Astrocyte (in vitro differentiated cells and primary cell): ENCODE measurements around the gene IRF2. TPM values are rescaled to one million over a fixed set of nuclear protein-coding genes. Genes with fewer than 3 reads are reported as not detected.

Source experiments
- DNase-seq: peaks from one replicate; pipeline ENCODE4 v3.0.0-alpha.2; 2010; ENCODE audit warnings: low read depth
- FAIRE-seq: peaks from 2 replicates; lab custom pipeline; 2011; peaks lifted over from hg19 to GRCh38; lab: Jason Lieb, UNC
- H2AFZ ChIP-seq: 2 replicates; pipeline ENCODE4 v1.6.0; 2012; ENCODE audit warnings: low read depth, low read length, inconsistent platforms
- H3K27ac ChIP-seq: 2 replicates; pipeline ENCODE4 v1.5.1; 2011; ENCODE audit warnings: low read depth, low read length, inconsistent platforms
- H3K27me3 ChIP-seq: 2 replicates; pipeline ENCODE4 v1.6.0; 2011; ENCODE audit warnings: low read length, inconsistent platforms; ENCODE audit not compliant: insufficient read depth
- H3K36me3 ChIP-seq: 2 replicates; pipeline ENCODE4 v1.5.1; 2011; ENCODE audit warnings: low read length, inconsistent platforms; ENCODE audit not compliant: insufficient read depth
- H3K4me1 ChIP-seq: 2 replicates; pipeline ENCODE4 v1.5.1; 2011; ENCODE audit warnings: low read length, inconsistent platforms; ENCODE audit not compliant: insufficient read depth
- H3K4me2 ChIP-seq: 2 replicates; pipeline ENCODE4 v1.6.0; 2012; ENCODE audit warnings: low read length, inconsistent platforms
- H3K4me3 ChIP-seq: 2 replicates; pipeline ENCODE4 v1.5.1; 2011; ENCODE audit warnings: low read depth, mild to moderate bottlenecking, low read length, inconsistent platforms; ENCODE audit not compliant: insufficient read depth
- H3K79me2 ChIP-seq: 2 replicates; pipeline ENCODE4 v1.6.0; 2012; ENCODE audit warnings: mild to moderate bottlenecking, low read length, inconsistent platforms; ENCODE audit not compliant: insufficient read depth
- H3K9ac ChIP-seq: 2 replicates; pipeline ENCODE4 v1.6.0; 2012; ENCODE audit warnings: mild to moderate bottlenecking, low read length, inconsistent platforms
- H3K9me3 ChIP-seq: 2 replicates; pipeline ENCODE4 v1.5.1; 2012; ENCODE audit warnings: low read depth, mild to moderate bottlenecking, low read length, inconsistent platforms; ENCODE audit not compliant: insufficient read depth
- H4K20me1 ChIP-seq: 2 replicates; pipeline ENCODE4 v1.6.0; 2012; ENCODE audit warnings: low read length, inconsistent platforms; ENCODE audit not compliant: insufficient read depth
- H3K27ac Mint-ChIP-seq: one replicate; pipeline ENCODE4 v1.8.0; 2021; ENCODE audit warnings: mild to moderate bottlenecking, mixed read lengths; ENCODE audit not compliant: unreplicated experiment
- H3K27me3 Mint-ChIP-seq: one replicate; pipeline ENCODE4 v1.8.0; 2021; ENCODE audit warnings: low read depth, mixed read lengths; ENCODE audit not compliant: unreplicated experiment
- H3K36me3 Mint-ChIP-seq: one replicate; pipeline ENCODE4 v1.8.0; 2021; ENCODE audit warnings: low read depth, mixed read lengths; ENCODE audit not compliant: unreplicated experiment
- H3K4me1 Mint-ChIP-seq: one replicate; pipeline ENCODE4 v1.8.0; 2021; ENCODE audit warnings: low read depth, mixed read lengths; ENCODE audit not compliant: unreplicated experiment
- H3K4me3 Mint-ChIP-seq: one replicate; pipeline ENCODE4 v1.8.0; 2021; ENCODE audit warnings: mild to moderate bottlenecking, moderate library complexity, mixed read lengths; ENCODE audit not compliant: unreplicated experiment
- H3K9me3 Mint-ChIP-seq: one replicate; pipeline ENCODE4 v1.8.0; 2021; ENCODE audit warnings: mild to moderate bottlenecking, mixed read lengths; ENCODE audit not compliant: unreplicated experiment
- EZH2 ChIP-seq: IDR thresholded peaks from 2 replicates; pipeline ENCODE4 v1.6.1; 2012; ENCODE audit warnings: mild to moderate bottlenecking, low read length, inconsistent platforms; ENCODE audit not compliant: insufficient read depth
- total RNA-seq: library from RNA; stranded (reverse); gene quantifications from 2 replicates; pipeline ENCODE4 v1.2.1, GENCODE V29; 2021
- TF ChIP-seq, protein P1 (sequence below): IDR thresholded peaks from 2 replicates; pipeline ENCODE4 v1.5.1; 2011; ENCODE audit warnings: low read depth, mild to moderate bottlenecking, inconsistent platforms, low read length, moderate library complexity; ENCODE audit not compliant: insufficient read depth

The IRF2 gene
- total RNA-seq, 1 donor from 2014 or later, result 12.6 TPM

DNA sequence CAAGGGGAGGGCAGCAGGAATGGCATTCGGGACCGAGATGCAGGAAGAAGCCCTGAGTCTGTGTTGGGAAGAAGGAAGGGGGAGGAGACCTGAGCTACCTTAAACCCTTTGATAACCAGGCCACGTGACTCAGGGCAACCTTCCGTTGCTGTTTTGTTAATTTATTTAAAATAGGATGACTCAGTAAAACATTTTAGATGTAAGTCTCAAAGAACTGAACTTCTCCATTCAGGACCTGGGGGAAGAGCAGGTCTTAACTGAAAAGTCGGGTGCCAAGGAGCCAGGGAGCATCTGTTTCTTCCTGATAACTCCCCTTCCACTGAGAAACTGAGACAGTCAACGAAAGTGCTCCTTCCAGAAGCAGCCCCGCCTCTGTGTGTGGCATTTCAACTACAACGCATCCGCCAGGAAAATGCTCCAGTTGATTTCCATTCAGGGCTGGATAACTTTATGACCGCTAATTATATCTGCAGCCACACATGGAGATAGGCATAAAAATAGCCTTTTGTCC lies 88.0 kb downstream of the IRF2 start:
- TF ChIP-seq, protein P1, sequence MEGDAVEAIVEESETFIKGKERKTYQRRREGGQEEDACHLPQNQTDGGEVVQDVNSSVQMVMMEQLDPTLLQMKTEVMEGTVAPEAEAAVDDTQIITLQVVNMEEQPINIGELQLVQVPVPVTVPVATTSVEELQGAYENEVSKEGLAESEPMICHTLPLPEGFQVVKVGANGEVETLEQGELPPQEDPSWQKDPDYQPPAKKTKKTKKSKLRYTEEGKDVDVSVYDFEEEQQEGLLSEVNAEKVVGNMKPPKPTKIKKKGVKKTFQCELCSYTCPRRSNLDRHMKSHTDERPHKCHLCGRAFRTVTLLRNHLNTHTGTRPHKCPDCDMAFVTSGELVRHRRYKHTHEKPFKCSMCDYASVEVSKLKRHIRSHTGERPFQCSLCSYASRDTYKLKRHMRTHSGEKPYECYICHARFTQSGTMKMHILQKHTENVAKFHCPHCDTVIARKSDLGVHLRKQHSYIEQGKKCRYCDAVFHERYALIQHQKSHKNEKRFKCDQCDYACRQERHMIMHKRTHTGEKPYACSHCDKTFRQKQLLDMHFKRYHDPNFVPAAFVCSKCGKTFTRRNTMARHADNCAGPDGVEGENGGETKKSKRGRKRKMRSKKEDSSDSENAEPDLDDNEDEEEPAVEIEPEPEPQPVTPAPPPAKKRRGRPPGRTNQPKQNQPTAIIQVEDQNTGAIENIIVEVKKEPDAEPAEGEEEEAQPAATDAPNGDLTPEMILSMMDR, result no peak
- TF ChIP-seq EZH2, result no peak
- Histone ChIP-seq H3K4me1 (peaks cover 44% of the 10 kb centered on the region), H3K9me3 (no peaks in the 10 kb centered on the region), H4K20me1 (no peaks in the 10 kb centered on the region), H3K36me3 (peaks cover 9% of the 10 kb centered on the region), H3K9ac (no peak overlapping the region), H3K79me2 (no peaks in the 10 kb centered on the region), H3K4me2 (no peak overlapping the region), H3K4me3 (no peak overlapping the region), H3K27me3 (no peaks in the 10 kb centered on the region), H3K27ac (no peak overlapping the region), H2AFZ (no peak overlapping the region)
- H3K27me3 Mint-ChIP-seq, result no peaks in the 10 kb centered on the region
- H3K4me3 Mint-ChIP-seq, result no peak overlapping the region
- no peaks in the 10 kb centered on the region for H3K9me3 Mint-ChIP-seq
- H3K4me1 Mint-ChIP-seq, result peaks cover 40% of the 10 kb centered on the region
- peaks cover 27% of the 10 kb centered on the region for H3K36me3 Mint-ChIP-seq
- no peak overlapping the region for H3K27ac Mint-ChIP-seq
- DNase-seq (no peak), FAIRE-seq (no peak)

DNA sequence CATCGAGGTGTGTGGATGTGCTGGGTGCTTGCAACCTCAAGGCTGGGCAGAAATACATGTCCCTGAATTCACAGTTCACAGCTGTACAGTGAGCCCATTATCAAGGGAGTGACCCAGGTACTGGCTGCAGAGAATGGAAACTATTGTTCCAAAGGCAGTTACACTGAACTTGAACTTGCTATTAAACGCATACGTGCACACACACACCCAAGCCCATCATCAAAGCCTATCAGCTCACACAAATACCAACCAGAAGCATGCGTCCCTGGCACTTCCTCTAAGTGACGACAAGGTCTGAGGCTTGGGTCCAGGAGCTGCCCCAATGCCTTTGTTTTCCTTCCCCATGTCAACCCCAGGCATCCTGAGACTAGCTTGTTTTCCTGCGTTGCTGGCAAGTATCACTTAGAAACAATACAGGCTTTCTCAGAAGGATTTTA lies 88.6 kb downstream of the IRF2 start:
- no peak overlapping the region for H3K27ac Mint-ChIP-seq
- Histone ChIP-seq H3K9ac (no peak overlapping the region), H4K20me1 (no peaks in the 10 kb centered on the region), H3K4me1 (peaks cover 44% of the 10 kb centered on the region), H3K27ac (no peak overlapping the region), H2AFZ (no peak overlapping the region), H3K4me2 (no peak overlapping the region), H3K27me3 (no peaks in the 10 kb centered on the region), H3K79me2 (no peaks in the 10 kb centered on the region), H3K36me3 (peaks cover 8% of the 10 kb centered on the region), H3K9me3 (no peaks in the 10 kb centered on the region), H3K4me3 (no peak overlapping the region)
- peaks cover 22% of the 10 kb centered on the region for H3K36me3 Mint-ChIP-seq
- peaks cover 40% of the 10 kb centered on the region for H3K4me1 Mint-ChIP-seq
- H3K9me3 Mint-ChIP-seq, result no peaks in the 10 kb centered on the region
- no peak for FAIRE-seq
- no peaks in the 10 kb centered on the region for H3K27me3 Mint-ChIP-seq
- no peak for DNase-seq
- no peak overlapping the region for H3K4me3 Mint-ChIP-seq
- no peak for TF ChIP-seq EZH2
- TF ChIP-seq, protein P1, result no peak

DNA sequence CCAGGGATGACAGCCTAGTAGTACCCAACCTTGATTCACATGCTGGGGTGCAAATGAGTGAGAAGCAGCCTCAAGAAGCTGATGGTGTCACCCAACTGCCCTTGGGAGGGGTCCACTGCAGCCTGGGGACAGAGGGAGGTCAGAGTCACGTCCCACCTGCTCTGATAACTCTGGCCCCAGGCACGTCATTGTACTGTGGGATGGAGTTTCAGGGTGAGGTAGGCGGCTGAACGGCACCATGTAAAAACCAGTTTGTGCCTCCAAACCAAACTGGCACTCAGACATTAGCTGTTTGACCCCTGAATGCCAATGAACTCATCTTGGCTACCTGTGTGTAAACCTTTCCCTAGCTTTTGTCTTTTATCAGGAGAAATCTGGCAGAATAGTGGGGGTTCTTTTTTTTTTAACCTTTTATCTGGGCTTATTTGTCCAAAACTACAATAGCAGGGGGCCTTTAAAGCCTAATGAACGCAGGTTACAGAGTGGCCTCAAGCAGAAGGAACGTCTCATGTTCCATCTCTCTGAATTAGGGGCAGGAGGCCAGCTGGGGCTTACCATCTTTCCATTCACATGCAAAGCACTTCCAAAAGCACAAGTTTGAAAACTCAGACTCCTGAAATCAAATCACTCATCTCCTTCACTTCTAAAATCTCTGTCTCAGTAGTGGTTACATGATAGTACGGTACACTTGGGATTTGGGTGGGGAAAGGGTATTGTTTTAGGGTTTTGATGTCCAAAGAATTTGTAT lies 89.4 kb downstream of the IRF2 start:
- Histone ChIP-seq H4K20me1 (no peaks in the 10 kb centered on the region), H3K79me2 (no peaks in the 10 kb centered on the region), H2AFZ (no peak overlapping the region), H3K27ac (peak overlapping the region; percentile 86), H3K4me2 (peak overlapping the region; percentile 86), H3K36me3 (peaks cover 4% of the 10 kb centered on the region), H3K4me1 (peaks cover 44% of the 10 kb centered on the region), H3K27me3 (no peaks in the 10 kb centered on the region), H3K9me3 (no peaks in the 10 kb centered on the region), H3K9ac (peak overlapping the region; percentile 77), H3K4me3 (no peak overlapping the region)
- Mint-ChIP-seq H3K36me3 (peaks cover 19% of the 10 kb centered on the region), H3K4me3 (no peak overlapping the region), H3K27ac (no peak overlapping the region), H3K4me1 (peaks cover 40% of the 10 kb centered on the region), H3K27me3 (no peaks in the 10 kb centered on the region), H3K9me3 (no peaks in the 10 kb centered on the region)
- DNase-seq, result no peak
- no peak for FAIRE-seq
- TF ChIP-seq, protein P1, result no peak
- no peak for TF ChIP-seq EZH2
